ENCODE results near the gene PHLDA2.
A peak's percentile ranks its signal among the peaks of the same experiment; 100 is the strongest.
"Not testable (repeated sequence)": the region's sequence is repeated elsewhere in the genome, so short reads cannot be mapped to it uniquely, and the experiment has no call there.

PHLDA2 gene

DNA sequence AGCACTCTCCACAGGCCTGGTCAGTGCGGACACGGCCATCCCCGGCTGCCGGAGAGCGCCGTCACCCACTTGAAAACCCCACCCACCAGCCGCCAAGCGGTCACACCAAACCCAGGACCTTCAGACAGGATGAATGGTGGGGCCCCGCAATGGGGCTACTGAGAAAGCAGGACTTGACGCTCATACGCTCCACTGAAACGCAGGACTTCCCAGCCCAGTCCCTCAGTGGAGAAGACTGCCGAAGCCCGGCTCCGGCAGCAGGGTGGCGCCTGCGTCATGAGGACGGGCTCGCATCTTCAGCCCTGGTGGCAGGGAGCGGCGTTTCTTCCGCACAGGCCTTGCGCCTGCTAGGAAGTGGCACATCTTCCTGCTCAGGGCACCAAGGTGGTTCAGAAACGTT, 15.3 kb upstream of the PHLDA2 start:
- no peak for DNase-seq

- DNase-seq: no peak
Measured at GRCh38 chr11:2943711-2944118, 14.5 kb upstream of the PHLDA2 start.

DNA sequence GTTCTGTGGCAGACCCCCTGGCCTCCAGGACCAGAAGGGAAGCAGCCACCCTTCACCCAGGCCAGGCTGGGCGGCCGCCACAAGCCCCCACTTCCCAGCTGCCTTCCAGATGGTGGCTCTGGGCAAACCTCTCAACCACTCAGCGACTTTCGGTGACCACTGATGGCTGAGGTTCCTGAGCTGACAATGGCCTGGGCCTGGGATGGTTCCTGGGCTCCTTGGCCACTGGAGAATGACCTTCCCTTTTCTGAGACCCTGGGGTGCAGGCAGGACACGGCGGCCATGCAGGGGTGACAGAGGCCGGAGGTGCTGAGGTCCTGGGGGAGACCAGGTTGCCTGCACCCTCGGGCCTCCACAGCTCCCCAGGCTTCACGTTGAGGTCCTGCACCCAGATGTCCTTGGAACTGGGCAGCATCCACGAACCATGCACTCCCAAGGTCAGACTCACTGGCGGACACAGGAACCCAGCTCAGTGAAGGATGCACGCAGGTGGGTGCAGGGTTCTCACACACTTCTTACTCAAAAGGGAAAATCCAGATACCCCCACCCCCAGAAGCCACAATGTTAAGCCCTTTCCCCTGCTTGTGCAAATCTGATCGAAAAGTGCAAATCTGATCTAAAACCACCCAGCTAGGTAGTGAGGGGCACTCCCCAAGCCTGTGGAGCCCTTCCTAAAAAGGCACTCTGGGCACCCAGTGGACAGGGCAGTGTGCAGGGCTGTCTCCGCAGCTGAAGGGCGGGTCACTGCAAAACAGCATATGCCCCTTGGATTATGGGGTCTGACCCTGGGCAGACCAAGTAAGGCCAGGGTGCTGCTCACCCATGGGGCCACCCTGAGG, 13.9 kb upstream of the PHLDA2 start:
- DNase-seq: no peak

DNA sequence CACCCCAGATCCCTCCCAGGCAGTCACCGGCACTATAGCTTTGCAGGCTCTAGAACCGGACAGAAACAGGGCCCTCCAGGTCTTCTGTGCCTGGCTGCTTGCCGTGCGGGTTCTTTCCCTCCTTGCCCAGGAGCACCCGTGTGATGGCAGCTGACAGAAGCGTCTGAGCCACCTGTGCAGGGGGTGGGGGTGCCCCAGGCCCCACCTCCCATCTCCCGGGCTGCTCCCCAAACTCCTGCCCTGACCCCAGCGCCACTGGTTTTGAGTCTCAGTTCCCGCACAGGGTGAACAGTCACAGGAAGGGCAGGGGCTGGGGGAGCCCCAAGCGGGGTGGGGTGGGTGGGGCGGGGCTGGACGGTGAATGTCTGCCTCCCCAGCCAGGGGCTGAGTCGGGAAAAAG, 13.2 kb upstream of the PHLDA2 start:
- no peak for DNase-seq

GRCh38 chr11:2940921-2941821, 12.0 kb upstream of the PHLDA2 start:
- DNase-seq: no peak

- DNase-seq: peak; percentile 58
Measured at GRCh38 chr11:2940147-2940920, 11.1 kb upstream of the PHLDA2 start.

DNA sequence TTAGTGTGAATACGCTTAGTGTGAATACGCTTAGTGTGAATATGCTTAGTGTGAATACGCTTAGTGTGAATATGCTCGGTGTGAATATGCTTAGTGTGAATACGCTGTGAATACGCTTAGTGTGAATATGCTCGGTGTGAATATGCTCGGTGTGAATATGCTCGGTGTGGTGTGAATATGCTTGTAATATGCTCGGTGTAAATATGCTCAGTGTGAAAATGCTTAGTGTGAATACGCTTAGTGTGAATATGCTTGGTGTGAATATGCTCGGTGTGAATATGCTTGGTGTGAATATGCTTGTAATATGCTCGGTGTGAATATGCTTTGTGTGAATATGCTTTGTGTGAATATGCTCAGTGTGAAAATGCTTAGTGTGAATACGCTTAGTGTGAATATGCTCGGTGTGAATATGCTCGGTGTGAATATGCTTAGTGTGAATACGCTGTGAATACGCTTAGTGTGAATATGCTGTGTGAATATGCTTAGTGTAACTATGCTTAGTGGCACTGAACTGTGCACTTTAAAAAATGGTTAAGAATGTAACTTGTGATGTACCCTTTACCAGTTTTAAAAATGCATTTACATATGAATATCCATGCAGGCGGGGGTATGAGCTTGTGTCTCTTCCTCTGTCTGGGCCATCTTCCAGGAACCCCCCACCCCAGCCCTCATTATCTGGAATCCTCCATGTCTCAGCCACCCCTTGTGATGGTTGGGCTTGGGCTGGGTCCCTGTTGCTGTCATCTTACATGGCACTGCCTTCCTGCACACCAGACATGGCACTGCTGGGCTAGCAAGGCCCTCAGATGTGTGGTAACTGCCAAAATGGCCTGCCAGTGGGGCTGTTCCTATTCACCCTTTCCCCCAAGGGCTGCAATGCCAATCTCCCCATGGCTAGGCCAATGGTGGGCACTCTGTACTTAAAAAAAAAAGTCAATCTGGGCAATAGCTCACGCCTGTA, 9.5 kb upstream of the PHLDA2 start:
- not testable (repeated sequence) for DNase-seq

DNA sequence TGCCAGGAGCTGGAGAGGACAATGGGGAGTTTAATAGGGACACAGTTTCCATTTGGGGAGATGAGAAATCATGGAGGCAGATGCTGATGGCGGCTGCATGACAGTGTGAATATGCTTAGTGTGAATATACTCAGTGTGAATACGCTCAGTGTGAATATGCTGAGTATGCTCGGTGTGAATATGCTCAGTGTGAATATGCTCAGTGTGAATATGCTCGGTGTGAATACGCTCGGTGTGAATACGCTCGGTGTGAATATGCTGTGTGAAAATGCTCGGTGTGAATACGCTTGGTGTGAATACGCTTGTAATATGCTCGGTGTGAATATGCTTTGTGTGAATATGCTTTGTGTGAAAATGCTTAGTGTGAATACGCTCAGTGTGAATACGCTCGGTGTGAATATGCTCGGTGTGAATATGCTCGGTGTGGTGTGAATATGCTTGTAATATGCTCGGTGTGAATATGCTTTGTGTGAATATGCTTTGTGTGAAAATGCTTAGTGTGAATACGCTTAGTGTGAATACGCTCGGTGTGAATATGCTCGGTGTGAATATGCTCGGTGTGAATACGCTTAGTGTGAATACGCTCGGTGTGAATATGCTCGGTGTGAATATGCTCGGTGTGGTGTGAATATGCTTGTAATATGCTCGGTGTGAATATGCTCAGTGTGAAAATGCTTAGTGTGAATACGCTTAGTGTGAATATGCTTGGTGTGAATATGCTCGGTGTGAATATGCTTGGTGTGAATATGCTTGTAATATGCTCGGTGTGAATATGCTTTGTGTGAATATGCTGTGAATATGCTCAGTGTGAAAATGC, 8.6 kb upstream of the PHLDA2 start:
- peak; percentile 23 for DNase-seq

DNA sequence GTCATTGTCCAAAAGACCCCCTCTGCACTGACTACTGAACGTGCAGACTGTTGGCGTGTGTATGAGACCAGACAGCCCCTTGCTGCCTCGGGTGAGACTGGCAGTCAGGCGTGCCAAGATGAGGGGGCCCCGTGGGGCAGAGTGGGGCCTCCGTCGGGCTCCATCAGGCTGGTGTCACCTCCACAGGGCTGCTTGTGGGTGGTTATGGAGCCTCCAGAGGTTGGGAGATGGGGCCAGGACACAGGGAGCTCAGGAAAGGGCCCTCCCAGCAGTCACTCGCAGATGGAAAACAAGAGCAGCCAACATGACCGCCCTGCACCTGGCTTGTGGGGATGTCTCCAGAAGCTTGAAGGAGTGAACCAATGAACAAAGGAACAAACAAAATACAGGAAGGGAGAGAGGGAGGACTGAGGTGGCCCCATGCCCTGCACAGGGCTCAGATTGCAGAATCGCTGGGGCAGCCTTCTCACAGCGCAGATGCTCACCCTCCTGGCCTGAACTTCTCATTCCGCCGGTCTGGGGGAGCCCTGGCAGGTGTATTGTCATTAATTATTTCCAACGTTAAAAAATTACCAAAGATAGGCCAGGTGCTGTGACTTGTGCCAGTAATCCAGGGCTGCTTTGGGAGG, 5.5 kb upstream of the PHLDA2 start:
- no peak for DNase-seq

DNA sequence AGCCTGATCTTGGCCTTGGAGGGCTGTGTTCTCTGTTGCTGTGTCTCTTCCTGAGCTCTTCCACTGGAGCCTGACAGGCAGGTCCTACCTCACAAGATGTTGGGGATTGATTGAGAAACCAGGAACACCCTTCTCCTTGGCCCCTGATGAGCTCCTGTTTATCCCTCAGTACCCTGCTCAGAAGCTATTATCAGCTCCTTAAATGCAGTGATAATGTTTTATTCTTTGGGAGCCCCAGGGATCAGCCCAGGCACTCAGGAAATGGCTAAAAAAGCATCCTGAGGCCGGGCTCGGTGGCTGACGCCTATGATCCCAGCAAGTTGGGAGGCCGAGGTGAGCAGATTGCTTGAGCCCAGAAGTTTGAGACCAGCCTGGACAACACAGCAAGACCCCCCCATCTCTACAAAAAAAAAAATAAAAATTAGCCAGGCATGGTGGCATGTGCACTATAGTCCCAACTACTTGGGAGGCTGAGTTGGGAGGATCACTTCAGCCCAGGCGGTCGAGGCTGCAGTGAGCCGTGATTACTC, 4.9 kb upstream of the PHLDA2 start:
- DNase-seq: no peak

GRCh38 chr11:2933375-2934020, 4.3 kb upstream of the PHLDA2 start:
- DNase-seq: peak; percentile 69

GRCh38 chr11:2932850-2933251, 3.6 kb upstream of the PHLDA2 start:
- no peak for DNase-seq

- no peak for DNase-seq
Measured at GRCh38 chr11:2931771-2932738, 2.8 kb upstream of the PHLDA2 start.

DNA sequence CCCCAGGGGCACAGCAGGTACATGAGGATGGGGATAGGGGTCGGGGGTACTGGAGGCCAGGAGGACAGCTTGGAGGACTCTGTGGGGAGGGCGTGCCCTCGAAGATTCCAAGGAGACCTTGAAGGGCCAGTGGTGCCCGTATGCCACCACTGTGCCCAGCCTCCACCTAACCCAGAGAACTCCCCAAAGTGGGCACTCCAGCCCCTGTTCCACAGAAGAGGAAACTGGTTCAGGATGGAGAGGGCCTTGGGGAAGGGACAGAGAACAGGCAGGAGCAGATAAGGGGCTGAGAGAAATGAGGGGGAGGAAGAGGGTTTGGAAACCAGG, 2.2 kb upstream of the PHLDA2 start:
- no peak for DNase-seq

- peak; percentile 54 for DNase-seq
Measured at GRCh38 chr11:2930704-2931419, 1.6 kb upstream of the PHLDA2 start.

DNA sequence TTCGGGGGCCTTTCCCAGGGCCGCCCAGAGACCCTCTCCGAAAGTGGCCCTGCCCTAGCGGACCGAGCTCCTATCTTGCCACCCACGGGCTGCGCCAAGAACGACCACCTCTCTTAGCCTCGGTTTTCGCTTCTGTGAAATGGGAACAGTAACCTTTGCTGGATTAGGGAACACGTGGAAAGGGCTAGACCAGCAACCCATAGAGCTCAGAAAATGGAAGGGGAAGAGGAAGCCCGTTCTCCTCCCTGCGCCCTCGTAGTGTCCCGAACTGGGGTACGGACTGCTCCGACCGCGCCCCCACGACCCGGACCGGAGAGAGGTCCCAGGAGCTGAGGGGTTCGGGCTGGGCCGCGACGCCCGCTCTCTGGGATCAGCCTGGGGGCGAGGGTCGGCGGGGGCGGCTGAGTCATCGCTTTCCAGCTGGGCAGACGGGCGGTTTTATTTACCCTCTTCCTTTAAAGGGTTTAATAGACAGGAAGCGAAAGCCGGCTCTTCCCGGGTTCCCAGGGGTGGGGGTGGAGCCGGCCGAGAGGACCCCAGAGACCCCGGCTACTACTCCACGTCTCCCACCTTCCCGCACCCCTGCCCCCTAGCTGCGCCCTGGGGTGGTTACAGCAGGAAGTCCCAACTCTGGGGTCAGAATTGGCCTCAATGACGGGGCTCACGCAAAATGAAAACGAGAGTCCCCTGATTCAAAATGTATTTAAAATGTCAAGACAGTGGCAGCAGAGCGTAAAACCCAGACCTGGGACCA, 907 bp upstream of the PHLDA2 start:
- peak; percentile 43 for DNase-seq

DNA sequence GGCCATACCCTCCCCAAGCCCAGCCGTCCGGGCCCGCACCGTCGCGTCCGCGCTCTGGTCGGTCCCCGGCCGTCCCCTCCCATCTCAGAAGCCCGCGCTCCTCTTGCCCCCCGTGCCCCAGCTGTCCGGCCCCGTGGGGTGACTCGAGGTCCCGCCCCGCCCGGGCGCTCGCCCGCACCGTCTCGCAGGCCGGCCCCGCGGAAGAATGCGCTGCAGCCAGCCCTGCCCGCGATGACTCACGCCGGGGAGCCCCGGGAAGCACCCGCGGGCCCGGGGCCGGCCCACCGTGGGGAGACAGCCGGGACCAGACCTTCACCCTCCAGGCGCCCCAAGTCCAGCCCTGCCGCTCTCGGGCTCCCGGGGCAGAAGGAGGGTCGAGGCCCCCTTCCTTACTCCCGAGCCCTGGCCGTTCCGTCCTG, 320 bp upstream of the PHLDA2 start:
- peak; percentile 34 for DNase-seq

All from CD4-positive, alpha-beta T cell treated with Interleukin-21 for 1 hour (primary cell).